SK-N-SH treated with all-trans-retinoic acid at 6 μM for 48 hours (cell line): Measurements from ENCODE around the gene BICD1.

Source experiments
- ARNTL ChIP-seq: fragments of 450-650 bp; formaldehyde crosslinking; IDR thresholded peaks from 2 replicates; pipeline ENCODE4 v1.5.0; 2020; ENCODE audit warnings: low read depth, mild to moderate bottlenecking, moderate library complexity, borderline replicate concordance
- CREB5 ChIP-seq: fragments of 250-450 bp; sonication (Bioruptor Pico); IDR thresholded peaks from 2 replicates; pipeline ENCODE4 v1.5.1; 2020; ENCODE audit warnings: low read depth, mild to moderate bottlenecking, moderate library complexity
- CSRNP3 ChIP-seq: fragments of 250-450 bp; sonication (Bioruptor Pico); IDR thresholded peaks from 2 replicates; pipeline ENCODE4 v1.5.1; 2021; ENCODE audit warnings: mild to moderate bottlenecking, moderate library complexity
- RARB ChIP-seq: fragments of 250-450 bp; sonication (Bioruptor Pico); IDR thresholded peaks from 2 replicates; pipeline ENCODE4 v1.8.0; 2021; ENCODE audit warnings: mild to moderate bottlenecking, moderate library complexity
- ZC3H10 ChIP-seq: fragments of 250-450 bp; sonication (Bioruptor Pico); IDR thresholded peaks from 2 replicates; pipeline ENCODE4 v1.5.1; 2021; ENCODE audit warnings: mild to moderate bottlenecking, moderate library complexity
- TF ChIP-seq, protein P1 (sequence below): fragments of 250-450 bp; sonication (Bioruptor Pico); IDR thresholded peaks from 2 replicates; pipeline ENCODE4 v1.8.0; 2021; ENCODE audit warnings: low read depth, mild to moderate bottlenecking, moderate library complexity, borderline replicate concordance

DNA sequence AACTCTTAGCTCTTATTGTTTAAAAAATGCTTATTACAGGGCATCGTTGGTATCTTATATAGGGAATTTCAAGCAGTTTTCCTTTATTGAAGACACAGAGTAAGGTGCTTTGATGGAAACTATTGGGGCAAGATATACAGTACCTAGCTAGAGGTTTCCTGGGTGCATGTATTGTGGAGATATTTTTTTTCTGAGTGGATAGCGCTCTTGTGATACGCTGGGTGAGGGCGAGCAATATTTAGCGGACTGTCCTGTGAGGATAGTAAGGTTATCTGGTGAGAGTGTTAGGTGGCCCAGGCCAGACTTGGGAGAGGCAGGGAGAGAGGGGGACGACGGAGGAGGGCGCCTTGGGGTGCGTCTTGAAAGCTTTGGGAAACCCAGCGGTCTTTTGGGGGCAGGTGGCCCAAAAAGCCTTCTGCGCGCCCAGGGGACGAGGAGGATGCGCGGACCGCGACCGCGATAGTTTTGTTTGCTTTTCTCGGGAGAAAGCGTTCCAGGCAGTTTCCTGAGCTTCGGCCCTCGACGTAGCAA lies 596 bp upstream of the BICD1 start:
- TF ChIP-seq CSRNP3 (no peak), ARNTL (CRISPR knock-in tag) (no peak), ZC3H10 (no peak), RARB (CRISPR knock-in tag) (no peak), CREB5 (no peak)
- TF ChIP-seq, protein P1, sequence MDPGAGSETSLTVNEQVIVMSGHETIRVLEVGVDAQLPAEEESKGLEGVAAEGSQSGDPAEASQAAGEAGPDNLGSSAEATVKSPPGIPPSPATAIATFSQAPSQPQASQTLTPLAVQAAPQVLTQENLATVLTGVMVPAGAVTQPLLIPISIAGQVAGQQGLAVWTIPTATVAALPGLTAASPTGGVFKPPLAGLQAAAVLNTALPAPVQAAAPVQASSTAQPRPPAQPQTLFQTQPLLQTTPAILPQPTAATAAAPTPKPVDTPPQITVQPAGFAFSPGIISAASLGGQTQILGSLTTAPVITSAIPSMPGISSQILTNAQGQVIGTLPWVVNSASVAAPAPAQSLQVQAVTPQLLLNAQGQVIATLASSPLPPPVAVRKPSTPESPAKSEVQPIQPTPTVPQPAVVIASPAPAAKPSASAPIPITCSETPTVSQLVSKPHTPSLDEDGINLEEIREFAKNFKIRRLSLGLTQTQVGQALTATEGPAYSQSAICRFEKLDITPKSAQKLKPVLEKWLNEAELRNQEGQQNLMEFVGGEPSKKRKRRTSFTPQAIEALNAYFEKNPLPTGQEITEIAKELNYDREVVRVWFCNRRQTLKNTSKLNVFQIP (CRISPR knock-in tag), result no peak
